Measurements from ENCODE around the gene C4orf50.

C4orf50 gene

GRCh38 chr4:5992171-5992827 lies 25.9 kb downstream of the C4orf50 start:
- no peak for DNase-seq (ENCODE audit: low read depth)

- DNase-seq (ENCODE audit: low read depth): no peak
Measured at GRCh38 chr4:5991405-5991804, 26.8 kb downstream of the C4orf50 start.

GRCh38 chr4:5990446-5991160 lies 27.6 kb downstream of the C4orf50 start:
- DNase-seq (ENCODE audit: low read depth): no peak

GRCh38 chr4:5989236-5990225 lies 28.7 kb downstream of the C4orf50 start:
- no peak for DNase-seq (ENCODE audit: low read depth)

- no peak for DNase-seq (ENCODE audit: low read depth)
Measured at GRCh38 chr4:5988086-5988845, 30.0 kb downstream of the C4orf50 start.

GRCh38 chr4:5984843-5985242 lies 33.4 kb downstream of the C4orf50 start:
- no peak for DNase-seq (ENCODE audit: low read depth)

GRCh38 chr4:5982156-5982973 lies 35.9 kb downstream of the C4orf50 start:
- DNase-seq (ENCODE audit: low read depth): no peak

- no peak for DNase-seq (ENCODE audit: low read depth)
Measured at GRCh38 chr4:5980436-5981155, 37.6 kb downstream of the C4orf50 start.

- DNase-seq (ENCODE audit: low read depth): no peak
Measured at GRCh38 chr4:5979981-5980380, 38.2 kb downstream of the C4orf50 start.

GRCh38 chr4:5976921-5977320 lies 41.3 kb downstream of the C4orf50 start:
- no peak for DNase-seq (ENCODE audit: low read depth)

GRCh38 chr4:5976431-5976830 lies 41.8 kb downstream of the C4orf50 start:
- no peak for DNase-seq (ENCODE audit: low read depth)

GRCh38 chr4:5974321-5974720 lies 43.9 kb downstream of the C4orf50 start:
- no peak for DNase-seq (ENCODE audit: low read depth)

- DNase-seq (ENCODE audit: low read depth): no peak
Measured at GRCh38 chr4:5973486-5974220, 44.6 kb downstream of the C4orf50 start.

- no peak for DNase-seq (ENCODE audit: low read depth)
Measured at GRCh38 chr4:5973033-5973432, 45.2 kb downstream of the C4orf50 start.

GRCh38 chr4:5972571-5972970 lies 45.7 kb downstream of the C4orf50 start:
- DNase-seq (ENCODE audit: low read depth): no peak

- no peak for DNase-seq (ENCODE audit: low read depth)
Measured at GRCh38 chr4:5971078-5971450, 47.2 kb downstream of the C4orf50 start.

GRCh38 chr4:5970381-5971077 lies 47.7 kb downstream of the C4orf50 start:
- no peak for DNase-seq (ENCODE audit: low read depth)

- DNase-seq (ENCODE audit: low read depth): no peak
Measured at GRCh38 chr4:5969777-5970176, 48.5 kb downstream of the C4orf50 start.

- DNase-seq (ENCODE audit: low read depth): no peak
Measured at GRCh38 chr4:5969336-5969735, 48.9 kb downstream of the C4orf50 start.
